ENCODE measurements around the gene SLC17A3.

Gene SLC17A3

GRCh38 chr6:25902071-25902470 is 28.0 kb upstream of the SLC17A3 start:
- H3K4me1 ChIP-seq (ENCODE audit: control insufficient read depth, insufficient read depth, low read length), result peaks cover 11% of the 10 kb centered on the region
- H3K27me3 ChIP-seq (ENCODE audit: control insufficient read depth, insufficient read depth, low read length), result no peaks in the 10 kb centered on the region
- no peaks in the 10 kb centered on the region for H3K9me3 ChIP-seq (ENCODE audit: control insufficient read depth, insufficient read depth, low read length)
- H3K4me3 ChIP-seq (ENCODE audit: low read depth, low read length), result no peak overlapping the region
- no peak overlapping the region for H3K9ac ChIP-seq (ENCODE audit: low read depth, low read length)
- H3K36me3 ChIP-seq (ENCODE audit: control insufficient read depth, insufficient read depth, low read length), result no peaks in the 10 kb centered on the region

DNA sequence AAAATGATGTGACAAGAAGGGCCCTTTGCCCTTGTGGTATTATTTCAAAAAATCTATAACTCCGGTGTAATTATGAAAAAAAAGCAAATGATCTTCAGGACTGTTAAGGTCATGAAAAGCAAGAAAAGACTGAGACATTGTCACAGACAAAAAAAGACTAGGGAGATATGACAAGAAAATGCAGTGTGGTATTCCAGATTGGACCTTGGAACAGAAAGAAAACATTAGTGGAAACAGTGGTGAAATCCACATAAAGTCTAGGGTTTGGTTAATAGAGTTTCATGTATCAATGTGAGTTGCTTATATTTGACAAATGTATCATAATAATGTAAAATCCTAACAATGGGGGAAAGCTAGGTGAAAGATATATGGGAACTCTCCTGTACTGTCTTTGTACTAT is 26.8 kb upstream of the SLC17A3 start:
- H3K4me3 ChIP-seq (ENCODE audit: low read depth, low read length), result no peak overlapping the region
- H3K27me3 ChIP-seq (ENCODE audit: control insufficient read depth, insufficient read depth, low read length), result no peaks in the 10 kb centered on the region
- H3K9ac ChIP-seq (ENCODE audit: low read depth, low read length), result no peak overlapping the region
- no peaks in the 10 kb centered on the region for H3K36me3 ChIP-seq (ENCODE audit: control insufficient read depth, insufficient read depth, low read length)
- H3K9me3 ChIP-seq (ENCODE audit: control insufficient read depth, insufficient read depth, low read length), result no peaks in the 10 kb centered on the region
- H3K4me1 ChIP-seq (ENCODE audit: control insufficient read depth, insufficient read depth, low read length), result peaks cover 11% of the 10 kb centered on the region

DNA sequence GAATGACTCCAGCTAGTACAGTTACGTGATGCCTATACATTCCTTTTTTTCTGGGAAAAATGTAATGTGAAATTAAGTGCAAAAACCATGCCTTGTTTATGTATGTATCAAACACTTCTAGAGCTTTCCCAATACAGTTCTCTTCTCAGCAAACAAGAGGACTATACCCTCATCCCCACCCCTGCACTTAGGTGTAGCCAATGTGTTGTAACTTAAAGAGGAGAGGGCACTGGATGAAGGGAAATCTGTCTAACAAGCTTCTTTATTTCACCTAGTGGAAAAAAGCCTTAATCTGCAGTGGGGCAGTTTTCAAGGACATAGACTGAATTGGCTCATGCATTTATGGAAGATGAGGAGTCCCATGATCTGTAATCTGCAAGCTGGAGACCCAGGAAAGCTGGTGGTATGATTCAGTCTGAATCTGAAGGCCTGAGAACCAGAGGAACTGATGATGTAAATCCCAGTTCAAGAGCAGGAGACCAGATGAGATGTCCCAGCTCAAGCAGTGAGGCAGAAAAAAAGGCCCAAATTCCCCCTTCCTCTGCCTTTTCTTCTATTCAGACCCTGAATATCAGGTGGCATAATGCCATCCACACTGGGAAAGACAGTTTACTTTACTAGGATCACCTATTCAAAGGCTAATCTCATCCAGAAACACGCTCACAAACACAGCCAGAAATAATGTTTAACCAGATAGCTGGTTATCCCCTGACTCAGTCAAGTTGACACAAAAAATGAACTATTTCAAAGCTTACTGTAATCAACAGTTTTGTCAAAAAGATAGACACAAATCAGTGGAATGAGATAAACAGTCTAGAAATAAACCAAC is 25.8 kb upstream of the SLC17A3 start:
- H3K4me3 ChIP-seq (ENCODE audit: low read depth, low read length), result no peak overlapping the region
- no peaks in the 10 kb centered on the region for H3K36me3 ChIP-seq (ENCODE audit: control insufficient read depth, insufficient read depth, low read length)
- H3K27me3 ChIP-seq (ENCODE audit: control insufficient read depth, insufficient read depth, low read length), result no peaks in the 10 kb centered on the region
- peaks cover 11% of the 10 kb centered on the region for H3K4me1 ChIP-seq (ENCODE audit: control insufficient read depth, insufficient read depth, low read length)
- no peak overlapping the region for H3K9ac ChIP-seq (ENCODE audit: low read depth, low read length)
- no peaks in the 10 kb centered on the region for H3K9me3 ChIP-seq (ENCODE audit: control insufficient read depth, insufficient read depth, low read length)

DNA sequence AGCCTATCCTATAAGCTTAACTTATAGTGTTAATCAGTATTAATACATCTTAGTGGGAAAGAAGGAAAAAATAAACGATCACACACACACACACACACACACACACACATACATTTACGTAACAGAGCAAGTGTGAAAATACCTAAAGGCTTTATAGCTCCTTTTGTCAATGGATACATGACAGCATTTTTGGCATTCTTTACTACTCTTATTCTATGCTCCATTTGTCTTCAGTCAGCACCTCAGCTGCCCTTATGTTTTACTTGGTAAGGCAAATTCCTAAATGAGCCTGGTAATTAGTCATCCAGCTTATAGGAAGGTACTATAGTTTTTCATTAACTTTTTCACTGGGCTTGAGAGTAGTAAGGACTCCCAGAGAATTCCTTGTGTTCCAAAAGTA is 25.1 kb upstream of the SLC17A3 start:
- Histone ChIP-seq H3K27me3 (ENCODE audit: control insufficient read depth, insufficient read depth, low read length) (no peaks in the 10 kb centered on the region), H3K9me3 (ENCODE audit: control insufficient read depth, insufficient read depth, low read length) (no peaks in the 10 kb centered on the region), H3K9ac (ENCODE audit: low read depth, low read length) (no peak overlapping the region), H3K36me3 (ENCODE audit: control insufficient read depth, insufficient read depth, low read length) (no peaks in the 10 kb centered on the region), H3K4me1 (ENCODE audit: control insufficient read depth, insufficient read depth, low read length) (peaks cover 11% of the 10 kb centered on the region), H3K4me3 (ENCODE audit: low read depth, low read length) (no peak overlapping the region)

- no peaks in the 10 kb centered on the region for H3K9me3 ChIP-seq (ENCODE audit: control insufficient read depth, insufficient read depth, low read length)
- H3K4me3 ChIP-seq (ENCODE audit: low read depth, low read length), result no peak overlapping the region
- no peaks in the 10 kb centered on the region for H3K36me3 ChIP-seq (ENCODE audit: control insufficient read depth, insufficient read depth, low read length)
- no peak overlapping the region for H3K9ac ChIP-seq (ENCODE audit: low read depth, low read length)
- peaks cover 11% of the 10 kb centered on the region for H3K4me1 ChIP-seq (ENCODE audit: control insufficient read depth, insufficient read depth, low read length)
- H3K27me3 ChIP-seq (ENCODE audit: control insufficient read depth, insufficient read depth, low read length), result no peaks in the 10 kb centered on the region
Observed at GRCh38 chr6:25898289-25898977, 24.4 kb upstream of the SLC17A3 start.

DNA sequence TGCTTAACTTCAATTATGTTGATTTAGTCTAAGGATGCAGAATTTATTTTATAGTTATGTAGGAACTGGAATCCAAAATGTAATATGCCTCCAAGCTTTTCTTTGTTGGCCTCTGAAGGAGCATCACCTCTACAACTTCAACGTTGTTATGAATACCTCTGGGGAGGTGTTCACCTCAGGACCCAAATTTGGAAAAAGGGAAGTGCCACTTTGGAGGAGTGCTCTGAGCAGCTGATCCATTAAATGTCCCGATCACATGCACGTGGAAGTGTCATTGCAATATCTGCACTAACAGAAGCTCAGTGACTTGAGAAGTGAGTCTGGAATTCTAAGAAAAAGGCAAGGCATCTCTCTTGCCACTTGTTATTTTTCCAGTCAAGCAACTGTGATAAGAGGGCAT is 22.2 kb upstream of the SLC17A3 start:
- H3K36me3 ChIP-seq (ENCODE audit: control insufficient read depth, insufficient read depth, low read length), result no peaks in the 10 kb centered on the region
- no peak overlapping the region for H3K4me3 ChIP-seq (ENCODE audit: low read depth, low read length)
- H3K9ac ChIP-seq (ENCODE audit: low read depth, low read length), result no peak overlapping the region
- no peaks in the 10 kb centered on the region for H3K27me3 ChIP-seq (ENCODE audit: control insufficient read depth, insufficient read depth, low read length)
- H3K9me3 ChIP-seq (ENCODE audit: control insufficient read depth, insufficient read depth, low read length), result no peaks in the 10 kb centered on the region
- H3K4me1 ChIP-seq (ENCODE audit: control insufficient read depth, insufficient read depth, low read length), result peaks cover 11% of the 10 kb centered on the region

DNA sequence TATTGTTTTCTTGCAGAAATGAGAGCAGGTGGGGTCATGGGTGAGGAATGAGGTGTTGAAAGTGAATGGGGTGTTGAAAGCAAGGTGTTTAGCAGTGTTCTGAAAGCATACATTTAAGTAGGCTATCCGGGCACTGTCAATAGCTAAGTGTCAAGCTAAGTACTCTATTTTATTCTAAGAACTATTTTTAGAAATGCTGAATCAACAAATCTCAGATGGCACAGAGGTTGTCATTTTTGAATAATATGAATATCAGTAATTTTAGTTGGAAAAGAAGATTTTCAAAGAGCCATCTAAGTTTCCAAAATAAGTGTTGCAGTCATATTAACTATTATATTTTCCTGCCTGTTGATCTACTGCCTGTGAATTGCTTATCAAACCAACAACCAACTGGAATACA is 21.7 kb upstream of the SLC17A3 start:
- H3K4me3 ChIP-seq (ENCODE audit: low read depth, low read length), result no peak overlapping the region
- H3K9ac ChIP-seq (ENCODE audit: low read depth, low read length), result no peak overlapping the region
- H3K36me3 ChIP-seq (ENCODE audit: control insufficient read depth, insufficient read depth, low read length), result no peaks in the 10 kb centered on the region

DNA sequence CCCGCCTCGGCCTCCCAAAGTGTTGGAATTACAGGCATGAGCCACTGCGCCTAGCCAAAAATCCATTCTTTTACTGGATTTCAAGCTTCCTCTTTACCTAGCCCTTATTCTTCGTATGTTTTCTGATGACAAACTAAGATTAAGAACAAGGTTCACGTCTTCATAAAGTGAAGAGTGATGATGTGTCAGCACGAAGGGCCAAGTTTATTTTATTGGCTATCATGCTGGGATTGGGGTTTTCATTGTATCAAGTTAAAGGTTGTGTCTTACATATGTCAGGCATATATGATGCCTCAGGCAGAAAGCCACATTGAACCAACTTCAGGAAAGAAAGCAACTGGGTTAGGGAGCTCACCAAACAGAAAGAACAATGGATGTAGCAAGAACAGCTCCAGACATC is 19.7 kb upstream of the SLC17A3 start:
- H3K4me3 ChIP-seq (ENCODE audit: low read depth, low read length), result no peak overlapping the region
- H3K9me3 ChIP-seq (ENCODE audit: control insufficient read depth, insufficient read depth, low read length), result no peaks in the 10 kb centered on the region
- H3K9ac ChIP-seq (ENCODE audit: low read depth, low read length), result no peak overlapping the region
- H3K27me3 ChIP-seq (ENCODE audit: control insufficient read depth, insufficient read depth, low read length), result no peaks in the 10 kb centered on the region
- H3K4me1 ChIP-seq (ENCODE audit: control insufficient read depth, insufficient read depth, low read length), result peaks cover 2% of the 10 kb centered on the region
- H3K36me3 ChIP-seq (ENCODE audit: control insufficient read depth, insufficient read depth, low read length), result no peaks in the 10 kb centered on the region

More for the DNA sequence above, 21.7 kb upstream of the SLC17A3 start:
- Histone ChIP-seq H3K9me3 (ENCODE audit: control insufficient read depth, insufficient read depth, low read length) (no peaks in the 10 kb centered on the region), H3K4me1 (ENCODE audit: control insufficient read depth, insufficient read depth, low read length) (peaks cover 11% of the 10 kb centered on the region), H3K27me3 (ENCODE audit: control insufficient read depth, insufficient read depth, low read length) (no peaks in the 10 kb centered on the region)

- Histone ChIP-seq H3K27me3 (ENCODE audit: control insufficient read depth, insufficient read depth, low read length) (no peaks in the 10 kb centered on the region), H3K4me1 (ENCODE audit: control insufficient read depth, insufficient read depth, low read length) (no peaks in the 10 kb centered on the region), H3K4me3 (ENCODE audit: low read depth, low read length) (no peak overlapping the region), H3K36me3 (ENCODE audit: control insufficient read depth, insufficient read depth, low read length) (no peaks in the 10 kb centered on the region), H3K9me3 (ENCODE audit: control insufficient read depth, insufficient read depth, low read length) (no peaks in the 10 kb centered on the region), H3K9ac (ENCODE audit: low read depth, low read length) (no peak overlapping the region)
Observed at GRCh38 chr6:25892877-25893276, 18.8 kb upstream of the SLC17A3 start.

DNA sequence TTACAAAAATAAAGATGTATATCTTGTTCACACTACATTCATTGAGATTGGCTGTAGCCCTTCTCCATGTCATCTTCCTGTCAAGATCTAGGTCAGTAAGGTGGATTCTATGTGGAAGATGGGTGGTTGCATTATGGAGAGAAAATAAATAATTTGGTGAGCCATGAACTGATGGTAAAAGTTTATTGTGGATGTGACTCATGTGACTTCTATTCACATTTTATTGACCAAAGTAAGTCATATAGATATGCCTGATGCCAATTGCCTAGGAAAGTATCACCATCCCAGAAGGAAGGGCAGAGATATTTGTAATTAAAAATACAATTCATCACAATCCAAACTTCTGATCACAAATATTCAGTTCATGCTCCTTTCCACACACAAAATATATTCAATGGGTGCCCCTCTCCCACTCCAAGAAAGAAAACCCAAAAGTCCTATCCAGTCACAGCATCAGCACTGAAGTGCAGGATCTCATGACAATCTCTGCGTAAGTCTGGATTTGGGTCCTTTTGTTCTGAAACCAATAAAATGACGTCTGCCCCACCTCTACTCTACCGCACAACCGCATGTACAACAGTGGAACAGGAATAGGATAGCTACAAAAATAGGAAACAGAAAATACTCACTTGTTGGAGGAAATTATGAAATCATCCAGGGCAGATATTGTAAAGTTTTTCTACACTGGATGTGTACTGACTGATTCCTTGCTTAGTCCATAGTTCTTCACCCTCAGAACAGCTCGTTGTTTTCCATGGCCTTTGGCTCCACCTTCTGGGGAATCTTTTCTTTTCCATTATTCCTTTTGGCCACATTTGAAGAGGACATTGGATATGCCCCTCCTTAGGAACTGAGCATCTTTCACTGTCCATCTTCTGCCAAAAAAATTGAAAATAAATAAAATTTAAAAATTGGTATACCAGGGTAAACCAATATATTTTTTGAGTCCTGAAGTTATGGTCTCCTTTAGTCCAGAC is 16.1 kb upstream of the SLC17A3 start:
- H3K9ac ChIP-seq (ENCODE audit: low read depth, low read length), result no peak overlapping the region
- no peaks in the 10 kb centered on the region for H3K27me3 ChIP-seq (ENCODE audit: control insufficient read depth, insufficient read depth, low read length)
- H3K36me3 ChIP-seq (ENCODE audit: control insufficient read depth, insufficient read depth, low read length), result no peaks in the 10 kb centered on the region
- H3K9me3 ChIP-seq (ENCODE audit: control insufficient read depth, insufficient read depth, low read length), result no peaks in the 10 kb centered on the region
- H3K4me1 ChIP-seq (ENCODE audit: control insufficient read depth, insufficient read depth, low read length), result no peaks in the 10 kb centered on the region
- no peak overlapping the region for H3K4me3 ChIP-seq (ENCODE audit: low read depth, low read length)

- Histone ChIP-seq H3K4me3 (ENCODE audit: low read depth, low read length) (no peak overlapping the region), H3K36me3 (ENCODE audit: control insufficient read depth, insufficient read depth, low read length) (no peaks in the 10 kb centered on the region)
Observed at GRCh38 chr6:25888626-25889025, 14.6 kb upstream of the SLC17A3 start.

More at GRCh38 chr6:25888626-25889025, 14.6 kb upstream of the SLC17A3 start:
- Histone ChIP-seq H3K9ac (ENCODE audit: low read depth, low read length) (no peak overlapping the region), H3K9me3 (ENCODE audit: control insufficient read depth, insufficient read depth, low read length) (no peaks in the 10 kb centered on the region), H3K27me3 (ENCODE audit: control insufficient read depth, insufficient read depth, low read length) (no peaks in the 10 kb centered on the region), H3K4me1 (ENCODE audit: control insufficient read depth, insufficient read depth, low read length) (no peaks in the 10 kb centered on the region)

All from iPS-15b (cell line).